GM23338 (cell line): Measurements from ENCODE around the gene BRD7.

ENCODE experiments used
- EZH2 ChIP-seq: fragments of 200-600 bp; sonication (generic); IDR thresholded peaks from one replicate; pipeline ENCODE4 v1.8.0; 2017; ENCODE audit warnings: antibody characterized with exemption, mild to moderate bottlenecking, low read depth; ENCODE audit not compliant: unreplicated experiment
- EZH2phosphoT487 ChIP-seq: fragments of 200-600 bp; sonication (generic); IDR thresholded peaks from one replicate; pipeline ENCODE4 v1.8.1; 2018; ENCODE audit warnings: antibody characterized with exemption; ENCODE audit not compliant: unreplicated experiment

- no peak for TF ChIP-seq EZH2
- no peak for TF ChIP-seq EZH2phosphoT487
Observed at GRCh38 chr16:50292566-50292948, 76.2 kb downstream of the BRD7 start.
